M059J (cell line): ENCODE results near the gene KSR1. TPM values are rescaled to one million over a fixed set of nuclear protein-coding genes. Genes with fewer than 3 reads are reported as not detected.

ENCODE experiments used
- DNase-seq: peaks from one replicate; pipeline ENCODE4 v3.0.0-alpha.2; 2012; ENCODE audit warnings: low read depth
- total RNA-seq: library from RNA; depleted of rRNA; stranded (reverse); fragments of >200 nt; shearing (Covaris generic); gene quantifications from 2 replicates; pipeline ENCODE4 v1.2.3, GENCODE V29; 2014

Gene KSR1
- total RNA-seq, 1 experiment from 2014 or later = 3.8 TPM

GRCh38 chr17:27609611-27610303 lies 153.5 kb downstream of the KSR1 start:
- peak; percentile 53 for DNase-seq

- DNase-seq = no peak
These were observed 154.0 kb downstream of the KSR1 start for GRCh38 chr17:27610304-27610677.

- DNase-seq = no peak
These were observed 156.0 kb downstream of the KSR1 start for GRCh38 chr17:27612160-27612770.

GRCh38 chr17:27613433-27613832 lies 157.2 kb downstream of the KSR1 start:
- no peak for DNase-seq

- DNase-seq = no peak
These were observed 158.9 kb downstream of the KSR1 start for GRCh38 chr17:27615121-27615520.

GRCh38 chr17:27616414-27616813 lies 160.2 kb downstream of the KSR1 start:
- no peak for DNase-seq

GRCh38 chr17:27618417-27618816 lies 162.2 kb downstream of the KSR1 start:
- no peak for DNase-seq

- DNase-seq = no peak
These were observed 164.5 kb downstream of the KSR1 start for GRCh38 chr17:27620721-27621120.

- no peak for DNase-seq
These were observed 165.3 kb downstream of the KSR1 start for GRCh38 chr17:27621536-27621935.

GRCh38 chr17:27621942-27622559 lies 165.8 kb downstream of the KSR1 start:
- DNase-seq = no peak

GRCh38 chr17:27622986-27623385 lies 166.7 kb downstream of the KSR1 start:
- no peak for DNase-seq

- no peak for DNase-seq
These were observed 167.4 kb downstream of the KSR1 start for GRCh38 chr17:27623614-27624013.

- DNase-seq = no peak
These were observed 168.3 kb downstream of the KSR1 start for GRCh38 chr17:27624539-27624938.

- no peak for DNase-seq
These were observed 169.6 kb downstream of the KSR1 start for GRCh38 chr17:27625856-27626255.

GRCh38 chr17:27627514-27627913 lies 171.3 kb downstream of the KSR1 start:
- no peak for DNase-seq

- DNase-seq = no peak
These were observed 172.1 kb downstream of the KSR1 start for GRCh38 chr17:27628376-27628775.

GRCh38 chr17:27629260-27629659 lies 173.0 kb downstream of the KSR1 start:
- peak; percentile 95 for DNase-seq

GRCh38 chr17:27630607-27631410 lies 174.6 kb downstream of the KSR1 start, which contains the start of gene LGALS9:
Gene LGALS9, plus strand, starts transcription at chr17:27631188. Its CDS starts 78 bp downstream, at chr17:27631266.
- peak; percentile 89 for DNase-seq

GRCh38 chr17:27631411-27631760 lies 175.1 kb downstream of the KSR1 start:
- DNase-seq = no peak

- DNase-seq = no peak
These were observed 175.9 kb downstream of the KSR1 start for GRCh38 chr17:27631897-27632725.

GRCh38 chr17:27632766-27633165 lies 176.5 kb downstream of the KSR1 start:
- peak; percentile 63 for DNase-seq
